H1 (cell line): ENCODE results near the gene SENP1. TPM values are rescaled to one million over a fixed set of nuclear protein-coding genes. Genes with fewer than 3 reads are reported as not detected.

Experiments
- ASH2L ChIP-seq: fragments of 200-600, 300-600 bp; sonication (generic); IDR thresholded peaks from one replicate; pipeline ENCODE4 v1.7.1; 2017; ENCODE audit warnings: low read length
- CHD2 ChIP-seq: IDR thresholded peaks from 2 replicates; pipeline ENCODE4 v1.6.1; 2012; ENCODE audit warnings: low read length, improper control_type of control experiment
- CHD7 ChIP-seq: fragments of 300-600 bp; sonication (generic); IDR thresholded peaks from 2 replicates; pipeline ENCODE4 v1.7.1; 2012; ENCODE audit warnings: low read length, moderate library complexity, mild to moderate bottlenecking, inconsistent platforms; ENCODE audit not compliant: insufficient replicate concordance
- JUND ChIP-seq: IDR thresholded peaks from 2 replicates; pipeline ENCODE4 v1.6.1; 2011; ENCODE audit warnings: mild to moderate bottlenecking, improper control_type of control experiment, low read length
- KDM1A ChIP-seq: fragments of 200-600, 300-600 bp; sonication (generic); IDR thresholded peaks from 2 replicates; pipeline ENCODE4 v1.7.1; 2016; ENCODE audit warnings: mild to moderate bottlenecking, low read length, borderline replicate concordance
- POLR2AphosphoS5 ChIP-seq: IDR thresholded peaks from 2 replicates; pipeline ENCODE4 v1.6.1; 2011; ENCODE audit warnings: low read depth, low read length
- POU5F1 ChIP-seq: IDR thresholded peaks from 2 replicates; pipeline ENCODE4 v1.6.1; 2011; ENCODE audit warnings: low read depth, mild to moderate bottlenecking, low read length, moderate library complexity
- RFX5 ChIP-seq: IDR thresholded peaks from 2 replicates; pipeline ENCODE4 v1.6.1; 2011; ENCODE audit warnings: low read depth, low read length, improper control_type of control experiment, borderline replicate concordance
- SIRT6 ChIP-seq: IDR thresholded peaks from one replicate; pipeline ENCODE4 v1.7.1; 2012; ENCODE audit warnings: low read length, inconsistent platforms
- SUZ12 ChIP-seq: fragments of 200-600 bp; sonication (generic); IDR thresholded peaks from 2 replicates; pipeline ENCODE4 v1.6.1; 2012; ENCODE audit warnings: mild to moderate bottlenecking, inconsistent platforms, low read length, moderate library complexity, mixed read lengths
- TAF1 ChIP-seq: IDR thresholded peaks from 2 replicates; pipeline ENCODE4 v1.6.1; 2011; ENCODE audit warnings: mild to moderate bottlenecking, low read depth, low read length
- TAF7 ChIP-seq: optimal IDR thresholded peaks from 2 replicates; pipeline ENCODE3; 2011; ENCODE audit warnings: low read depth, mild to moderate bottlenecking, inconsistent platforms, low read length, moderate library complexity, borderline replicate concordance
- polyA plus RNA-seq, 7 experiments: library from polyadenylated mRNA; depleted of rRNA in 3 of 7; stranded (reverse) in 5 of 7; unstranded in 2 of 7; fragments of >200 nt in 5 of 7; fragments of 200-250 nt in 2 of 7; gene quantifications; 1 replicate in 5 of 7; 2 replicates in 1 of 7; 4 replicates in 1 of 7; pipeline versions ENCODE4 v1.2.1 to v1.2.3, GENCODE V29; 2011 to 2013; ENCODE audit warnings: missing spikeins in 2 of 7, mixed read lengths in 2 of 7
- total RNA-seq: library from RNA; stranded (reverse); fragmentation: NEBNext Ultra II Directional; extraction: Animal tissue kit (Norgen Biotek cat#: 25700); gene quantifications from 2 replicates; pipeline ENCODE4 v1.2.1, GENCODE V29; 2021

The SENP1 gene
- total and polyA plus RNA-seq, 2 of the 8 experiments (the other 6 are each of a cell fraction or from before 2014, with no cell fraction given) = 14.2 to 31.5 TPM

DNA sequence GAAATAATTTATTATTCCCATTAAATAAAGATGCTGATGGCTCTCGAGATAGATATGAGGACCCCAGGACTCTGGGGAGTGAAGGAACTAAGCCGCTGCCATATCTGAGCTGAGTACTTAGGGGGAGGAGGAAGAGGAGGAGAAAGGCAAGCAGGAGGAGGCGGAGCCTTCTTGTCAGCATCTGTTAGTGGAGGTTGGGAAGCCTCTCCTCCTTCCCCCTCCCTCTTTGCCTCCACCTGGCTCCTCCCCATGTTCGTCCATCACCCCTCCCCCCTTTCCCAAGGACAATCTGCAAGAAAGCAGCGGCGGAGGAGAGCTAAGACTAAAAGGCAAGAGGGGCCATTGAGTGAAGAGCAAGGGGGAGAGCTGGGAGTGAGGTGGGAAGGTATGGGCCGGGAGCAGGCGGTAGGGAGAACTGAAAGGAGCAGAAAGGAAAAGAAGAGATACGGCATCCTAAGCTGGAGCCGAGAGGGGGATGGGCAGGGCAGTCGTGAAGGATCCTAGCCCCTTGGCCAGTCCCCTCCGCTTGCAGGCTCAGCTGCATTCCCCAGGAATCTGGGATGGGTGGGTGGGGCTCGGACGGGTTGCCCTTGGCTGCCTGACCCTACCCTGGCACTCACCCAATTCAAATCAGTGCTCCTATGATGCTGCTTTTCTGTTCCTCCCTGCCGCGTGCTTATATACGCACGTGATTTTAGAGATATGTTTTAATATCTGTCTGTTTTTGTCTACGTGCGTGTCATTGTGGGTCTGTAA lies 13.4 kb upstream of the SENP1 start, which contains the start of gene PFKM (continued):
- TF ChIP-seq JUND = no peak
- TF ChIP-seq TAF1 = peak; percentile 74
- no peak for TF ChIP-seq POU5F1
- no peak for TF ChIP-seq TAF7
- TF ChIP-seq ASH2L = peak; percentile 99
- peak; percentile 71 for TF ChIP-seq POLR2AphosphoS5
- no peak for TF ChIP-seq RFX5
- TF ChIP-seq CHD2 = 0 out of 2 replicates have a peak, but pooled peaks have one; percentile 7
- TF ChIP-seq SIRT6 = no peak
- no peak for TF ChIP-seq SUZ12
- no peak for TF ChIP-seq CHD7
- TF ChIP-seq KDM1A = no peak
